ENCODE measurements around the gene CNKSR1. TPM values are rescaled to one million over a fixed set of nuclear protein-coding genes. Genes with fewer than 3 reads are reported as not detected.

Gene CNKSR1
- total and polyA plus RNA-seq, 2 of the 4 experiments (the other 2 are of a cell fraction), result 0.43 TPM; not detected in 1

- Histone ChIP-seq H3K4me3 (ENCODE audit: insufficient read depth, low read depth, low read length) (no peak overlapping the region), H3K4me2 (ENCODE audit: low read depth, low read length) (no peak overlapping the region), H4K91ac (ENCODE audit: insufficient read depth, low read depth, low read length) (no peak overlapping the region), H3K56ac (ENCODE audit: extremely low read depth, insufficient read depth, low read length) (no peak overlapping the region), H3K4me1 (ENCODE audit: control insufficient read depth, insufficient read depth, low read length) (no peaks in the 10 kb centered on the region), H2BK15ac (ENCODE audit: low read depth, low read length) (no peak overlapping the region), H4K8ac (ENCODE audit: low read depth in 2 of 2, low read length in 2 of 2) (no peak overlapping the region), H3K4ac (ENCODE audit: low read depth, low read length) (no peak overlapping the region), H3K27ac (ENCODE audit: insufficient read depth, low read length) (no peak overlapping the region), H4K5ac (ENCODE audit: low read depth, low read length) (no peak overlapping the region), H3K36me3 (ENCODE audit: control insufficient read depth, insufficient read depth, low read length) (no peaks in the 10 kb centered on the region), H2BK120ac (ENCODE audit: low read depth, low read length) (no peak overlapping the region), H3K9me3 (ENCODE audit: control insufficient read depth, insufficient read depth, low read length) (no peaks in the 10 kb centered on the region), H2BK20ac (ENCODE audit: low read depth, low read length) (no peak overlapping the region), H3K9ac (ENCODE audit: low read depth, low read length) (no peak overlapping the region), H3K9me1 (ENCODE audit: insufficient read depth, low read length) (no peaks in the 10 kb centered on the region), H2BK5ac (ENCODE audit: low read depth, low read length, poor library complexity, severe bottlenecking) (no peak overlapping the region), H3K18ac (ENCODE audit: low read depth, low read length) (no peak overlapping the region), H2AK9ac (replicated peaks; ENCODE audit: low read depth, low read length, poor library complexity) (no peak overlapping the region), H3K79me1 (ENCODE audit: low read depth in 1 of 2, low read length in 2 of 2) (no peaks in the 10 kb centered on the region), H3K27me3 (ENCODE audit: control insufficient read depth, insufficient read depth, low read length) (no peaks in the 10 kb centered on the region; the same call in 1 of the 2 replicates), H4K20me1 (ENCODE audit: insufficient read depth, low read length) (no peaks in the 10 kb centered on the region), H3K14ac (replicated peaks; ENCODE audit: low read depth, low read length) (no peak overlapping the region), H3K23ac (ENCODE audit: low read depth, low read length) (no peak overlapping the region), H2AFZ (replicated peaks; ENCODE audit: low read length, poor library complexity) (no peak overlapping the region), H2AK5ac (ENCODE audit: low read depth, low read length) (no peak overlapping the region)
- ATAC-seq (ENCODE audit: low read depth) (no peak), DNase-seq (no peak)
- ChIA-PET CTCF (interaction anchor here (1.0 kb wide), 1 partner anchor 103 kb away, joined by 4 read pairs; no protein-coding TSS in a partner anchor), POLR2A (ENCODE audit: unreplicated experiment) (no interaction called here)
- intact Hi-C loops (cut with micrococcal nuclease), result no loop called here
- WGBS, 2 experiments (ENCODE audit: extremely low coverage in 2 of 2, insufficient read length in 1 of 2), result no CpG with 5 or more reads among the region's 3 CpGs
- TF ChIP-seq POLR2A (IDR thresholded peaks at IDR 0.05; ENCODE audit: low read depth, low read length) (no peak), RCOR1 (IDR thresholded peaks at IDR 0.05; ENCODE audit: insufficient replicate concordance, low read length) (no peak), FOS (IDR thresholded peaks at IDR 0.05; ENCODE audit: low read depth, low read length) (no peak), CHD1 (IDR thresholded peaks at IDR 0.05; ENCODE audit: low read depth, low read length) (no peak), BHLHE40 (IDR thresholded peaks at IDR 0.05; ENCODE audit: low read depth, low read length) (no peak)
- in situ Hi-C loops (cut with MboI; ENCODE audit: low sequenced_read_pairs), result no loop called here
- BruUV-seq (replicated peaks), result no TSS peak
- dilution Hi-C loops (cut with HindIII; ENCODE audit: low sequenced_read_pairs, unreplicated experiment), result no loop called here
These were observed 38.2 kb upstream of the CNKSR1 start for GRCh38 chr1:26138974-26139558.

All from IMR-90 (cell line).